Mammary epithelial cell (primary cell): ENCODE data around the gene RAB39A.

Experiments
- CTCF ChIP-seq, 2 donors: IDR thresholded peaks in 1 of 2; conservative IDR thresholded peaks in 1 of 2; 2 replicates each; pipeline ENCODE4 v1.5.1; 2011 to 2012; ENCODE audit warnings: inconsistent platforms in 2 of 2, low read length in 2 of 2, mild to moderate bottlenecking in 2 of 2, control low read depth in 1 of 2, low read depth in 1 of 2; ENCODE audit not compliant: insufficient read depth in 1 of 2; ENCODE audit errors: extremely low read depth in 1 of 2
- EZH2 ChIP-seq: IDR thresholded peaks from 2 replicates; pipeline ENCODE4 v1.6.1; 2012; ENCODE audit warnings: low read length, inconsistent platforms, borderline replicate concordance

- TF ChIP-seq CTCF (conservative IDR thresholded peaks at IDR 0.05 in 1 of 2, IDR thresholded peaks at IDR 0.05 in 1 of 2; ENCODE audit: extremely low read depth in 1 of 2, insufficient read depth in 1 of 2, low read depth in 1 of 2, low read length in 2 of 2): no peak
- TF ChIP-seq EZH2: no peak
Observed at GRCh38 chr11:107947904-107948303, 19.7 kb downstream of the RAB39A start.
